ENCODE results near the gene FIBCD1. TPM values are rescaled to one million over a fixed set of nuclear protein-coding genes. Genes with fewer than 3 reads are reported as not detected.

The FIBCD1 gene
- polyA plus RNA-seq, 1 of the 3 experiments (the other 2 are of a cell fraction): 1.3 TPM

GRCh38 chr9:130920762-130921299 is 18.2 kb downstream of the FIBCD1 start:
- TF ChIP-seq FOXM1 (IDR thresholded peaks at IDR 0.05; ENCODE audit: low read depth) (no peak), RCOR1 (IDR thresholded peaks at IDR 0.05; ENCODE audit: low read length) (no peak), NRF1 (IDR thresholded peaks at IDR 0.05; ENCODE audit: low read depth, low read length) (no peak), MAX (IDR thresholded peaks at IDR 0.05; ENCODE audit: low read depth) (no peak), CHD2 (IDR thresholded peaks at IDR 0.05; ENCODE audit: low read length, partially characterized antibody) (no peak), JUND (IDR thresholded peaks at IDR 0.05) (no peak), FOXJ3 (CRISPR knock-in tag; IDR thresholded peaks at IDR 0.05) (no peak), ELF1 (IDR thresholded peaks at IDR 0.05) (no peak), MEF2A (IDR thresholded peaks at IDR 0.05; ENCODE audit: borderline replicate concordance, low read depth) (no peak)
- TF ChIP-seq, protein P1, sequence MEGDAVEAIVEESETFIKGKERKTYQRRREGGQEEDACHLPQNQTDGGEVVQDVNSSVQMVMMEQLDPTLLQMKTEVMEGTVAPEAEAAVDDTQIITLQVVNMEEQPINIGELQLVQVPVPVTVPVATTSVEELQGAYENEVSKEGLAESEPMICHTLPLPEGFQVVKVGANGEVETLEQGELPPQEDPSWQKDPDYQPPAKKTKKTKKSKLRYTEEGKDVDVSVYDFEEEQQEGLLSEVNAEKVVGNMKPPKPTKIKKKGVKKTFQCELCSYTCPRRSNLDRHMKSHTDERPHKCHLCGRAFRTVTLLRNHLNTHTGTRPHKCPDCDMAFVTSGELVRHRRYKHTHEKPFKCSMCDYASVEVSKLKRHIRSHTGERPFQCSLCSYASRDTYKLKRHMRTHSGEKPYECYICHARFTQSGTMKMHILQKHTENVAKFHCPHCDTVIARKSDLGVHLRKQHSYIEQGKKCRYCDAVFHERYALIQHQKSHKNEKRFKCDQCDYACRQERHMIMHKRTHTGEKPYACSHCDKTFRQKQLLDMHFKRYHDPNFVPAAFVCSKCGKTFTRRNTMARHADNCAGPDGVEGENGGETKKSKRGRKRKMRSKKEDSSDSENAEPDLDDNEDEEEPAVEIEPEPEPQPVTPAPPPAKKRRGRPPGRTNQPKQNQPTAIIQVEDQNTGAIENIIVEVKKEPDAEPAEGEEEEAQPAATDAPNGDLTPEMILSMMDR (IDR thresholded peaks at IDR 0.05): no peak
- TF ChIP-seq, protein P2, sequence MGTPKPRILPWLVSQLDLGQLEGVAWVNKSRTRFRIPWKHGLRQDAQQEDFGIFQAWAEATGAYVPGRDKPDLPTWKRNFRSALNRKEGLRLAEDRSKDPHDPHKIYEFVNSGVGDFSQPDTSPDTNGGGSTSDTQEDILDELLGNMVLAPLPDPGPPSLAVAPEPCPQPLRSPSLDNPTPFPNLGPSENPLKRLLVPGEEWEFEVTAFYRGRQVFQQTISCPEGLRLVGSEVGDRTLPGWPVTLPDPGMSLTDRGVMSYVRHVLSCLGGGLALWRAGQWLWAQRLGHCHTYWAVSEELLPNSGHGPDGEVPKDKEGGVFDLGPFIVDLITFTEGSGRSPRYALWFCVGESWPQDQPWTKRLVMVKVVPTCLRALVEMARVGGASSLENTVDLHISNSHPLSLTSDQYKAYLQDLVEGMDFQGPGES (IDR thresholded peaks at IDR 0.05; ENCODE audit: low read depth, low read length): no peak
- CTCF ChIA-PET: interaction anchor here (1.2 to 1.5 kb wide), 2 partner anchors 14 to 54 kb away, joined by 3 to 5 read pairs; no protein-coding TSS in a partner anchor
- Histone ChIP-seq H3F3A (replicated peaks; ENCODE audit: insufficient read depth) (no peaks in the 10 kb centered on the region), H3K9me2 (no peaks in the 10 kb centered on the region), H4K20me1 (ENCODE audit: insufficient read depth) (no peaks in the 10 kb centered on the region), H2AFZ (ENCODE audit: low read depth) (no peak overlapping the region), H3K36me3 (replicated peaks in 1 of 2; ENCODE audit: control insufficient read depth in 1 of 2, insufficient read depth in 2 of 2, low read length in 1 of 2) (no peaks in the 10 kb centered on the region), H3K79me2 (ENCODE audit: insufficient read depth) (no peaks in the 10 kb centered on the region), H3K4me1 (ENCODE audit: control insufficient read depth in 1 of 2, insufficient read depth in 2 of 2, low read depth in 1 of 2, low read length in 1 of 2) (no peaks in the 10 kb centered on the region), H3K27me3 (ENCODE audit: insufficient read depth) (no peaks in the 10 kb centered on the region; the same call in 1 of the 2 replicates), H3K9me3 (no peaks in the 10 kb centered on the region), H3K9ac (no peak overlapping the region), H3K4me3 (ENCODE audit: low read depth in 2 of 2, low read length in 1 of 2) (no peak overlapping the region), H3K27ac (ENCODE audit: low read depth in 2 of 2, low read length in 1 of 2) (no peak overlapping the region), H3K4me2 (no peak overlapping the region)
- no peak for DNase-seq
- POLR2A ChIA-PET: no interaction called here
- WGBS (ENCODE audit: low lambda C conversion rate): 70% methylated on average over 6 of the region's 14 CpGs

DNA sequence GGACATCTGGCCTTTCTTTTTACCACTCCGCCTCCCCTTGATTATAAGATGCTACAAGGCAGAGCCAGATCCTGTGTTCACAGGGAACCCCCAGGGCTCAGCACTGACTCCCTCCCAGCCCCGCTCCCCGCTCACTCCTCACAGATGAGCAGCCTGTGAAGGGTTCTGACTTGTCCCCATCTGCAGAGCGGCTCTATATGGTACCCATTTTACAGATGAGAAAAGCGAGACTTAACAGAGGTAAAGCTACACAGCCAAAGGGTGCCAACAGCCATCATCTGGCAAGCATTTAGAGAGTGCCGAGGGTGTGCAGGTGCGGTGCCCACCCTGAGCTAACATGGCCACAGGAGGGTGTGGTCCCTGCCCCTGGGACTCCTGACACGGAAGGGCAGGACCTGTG is 18.8 kb downstream of the FIBCD1 start:
- POLR2A ChIA-PET: no interaction called here
- CTCF ChIA-PET: interaction anchor here (1.5 kb wide), 1 partner anchor 13 kb away, joined by 5 read pairs; no protein-coding TSS in a partner anchor
- TF ChIP-seq, protein P3, sequence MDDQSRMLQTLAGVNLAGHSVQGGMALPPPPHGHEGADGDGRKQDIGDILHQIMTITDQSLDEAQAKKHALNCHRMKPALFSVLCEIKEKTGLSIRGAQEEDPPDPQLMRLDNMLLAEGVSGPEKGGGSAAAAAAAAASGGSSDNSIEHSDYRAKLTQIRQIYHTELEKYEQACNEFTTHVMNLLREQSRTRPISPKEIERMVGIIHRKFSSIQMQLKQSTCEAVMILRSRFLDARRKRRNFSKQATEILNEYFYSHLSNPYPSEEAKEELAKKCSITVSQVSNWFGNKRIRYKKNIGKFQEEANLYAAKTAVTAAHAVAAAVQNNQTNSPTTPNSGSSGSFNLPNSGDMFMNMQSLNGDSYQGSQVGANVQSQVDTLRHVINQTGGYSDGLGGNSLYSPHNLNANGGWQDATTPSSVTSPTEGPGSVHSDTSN (IDR thresholded peaks at IDR 0.05): no peak
- TF ChIP-seq RAD21 (IDR thresholded peaks at IDR 0.05; ENCODE audit: low read length) (no peak), TCF12 (IDR thresholded peaks at IDR 0.05) (no peak), REST (IDR thresholded peaks at IDR 0.05; ENCODE audit: low read depth, low read length) (no peak), GATA2 (CRISPR knock-in tag; IDR thresholded peaks at IDR 0.05) (no peak), RCOR1 (IDR thresholded peaks at IDR 0.05; ENCODE audit: low read length) (no peak), MAX (IDR thresholded peaks at IDR 0.05; ENCODE audit: low read depth) (no peak)
- TF ChIP-seq, protein P2 (IDR thresholded peaks at IDR 0.05; ENCODE audit: low read depth, low read length): no peak
- TF ChIP-seq, protein P4, sequence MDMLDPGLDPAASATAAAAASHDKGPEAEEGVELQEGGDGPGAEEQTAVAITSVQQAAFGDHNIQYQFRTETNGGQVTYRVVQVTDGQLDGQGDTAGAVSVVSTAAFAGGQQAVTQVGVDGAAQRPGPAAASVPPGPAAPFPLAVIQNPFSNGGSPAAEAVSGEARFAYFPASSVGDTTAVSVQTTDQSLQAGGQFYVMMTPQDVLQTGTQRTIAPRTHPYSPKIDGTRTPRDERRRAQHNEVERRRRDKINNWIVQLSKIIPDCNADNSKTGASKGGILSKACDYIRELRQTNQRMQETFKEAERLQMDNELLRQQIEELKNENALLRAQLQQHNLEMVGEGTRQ (IDR thresholded peaks at IDR 0.05; ENCODE audit: borderline replicate concordance, low read depth, low read length): no peak

More for the DNA sequence above, 18.8 kb downstream of the FIBCD1 start:
- Histone ChIP-seq H3K4me2 (no peak overlapping the region), H3K9ac (no peak overlapping the region), H3K4me3 (ENCODE audit: low read depth in 2 of 2, low read length in 1 of 2) (no peak overlapping the region), H3K4me1 (ENCODE audit: control insufficient read depth in 1 of 2, insufficient read depth in 2 of 2, low read depth in 1 of 2, low read length in 1 of 2) (no peaks in the 10 kb centered on the region), H3K36me3 (replicated peaks in 1 of 2; ENCODE audit: control insufficient read depth in 1 of 2, insufficient read depth in 2 of 2, low read length in 1 of 2) (no peaks in the 10 kb centered on the region), H3F3A (replicated peaks; ENCODE audit: insufficient read depth) (no peaks in the 10 kb centered on the region), H2AFZ (ENCODE audit: low read depth) (no peak overlapping the region), H3K27me3 (ENCODE audit: insufficient read depth) (no peaks in the 10 kb centered on the region; the same call in 1 of the 2 replicates), H3K9me3 (no peaks in the 10 kb centered on the region), H3K27ac (ENCODE audit: low read depth in 2 of 2, low read length in 1 of 2) (no peak overlapping the region), H4K20me1 (ENCODE audit: insufficient read depth) (no peaks in the 10 kb centered on the region), H3K9me2 (no peaks in the 10 kb centered on the region), H3K79me2 (ENCODE audit: insufficient read depth) (no peaks in the 10 kb centered on the region)
- WGBS (ENCODE audit: low lambda C conversion rate): 83% methylated on average over 4 of the region's 8 CpGs
- no peak for DNase-seq
